Measurements from ENCODE around the gene ATP6V0D1.
"Not testable (repeated sequence)": the region's sequence is repeated elsewhere in the genome, so short reads cannot be mapped to it uniquely, and the experiment has no call there.

The ATP6V0D1 gene

DNA sequence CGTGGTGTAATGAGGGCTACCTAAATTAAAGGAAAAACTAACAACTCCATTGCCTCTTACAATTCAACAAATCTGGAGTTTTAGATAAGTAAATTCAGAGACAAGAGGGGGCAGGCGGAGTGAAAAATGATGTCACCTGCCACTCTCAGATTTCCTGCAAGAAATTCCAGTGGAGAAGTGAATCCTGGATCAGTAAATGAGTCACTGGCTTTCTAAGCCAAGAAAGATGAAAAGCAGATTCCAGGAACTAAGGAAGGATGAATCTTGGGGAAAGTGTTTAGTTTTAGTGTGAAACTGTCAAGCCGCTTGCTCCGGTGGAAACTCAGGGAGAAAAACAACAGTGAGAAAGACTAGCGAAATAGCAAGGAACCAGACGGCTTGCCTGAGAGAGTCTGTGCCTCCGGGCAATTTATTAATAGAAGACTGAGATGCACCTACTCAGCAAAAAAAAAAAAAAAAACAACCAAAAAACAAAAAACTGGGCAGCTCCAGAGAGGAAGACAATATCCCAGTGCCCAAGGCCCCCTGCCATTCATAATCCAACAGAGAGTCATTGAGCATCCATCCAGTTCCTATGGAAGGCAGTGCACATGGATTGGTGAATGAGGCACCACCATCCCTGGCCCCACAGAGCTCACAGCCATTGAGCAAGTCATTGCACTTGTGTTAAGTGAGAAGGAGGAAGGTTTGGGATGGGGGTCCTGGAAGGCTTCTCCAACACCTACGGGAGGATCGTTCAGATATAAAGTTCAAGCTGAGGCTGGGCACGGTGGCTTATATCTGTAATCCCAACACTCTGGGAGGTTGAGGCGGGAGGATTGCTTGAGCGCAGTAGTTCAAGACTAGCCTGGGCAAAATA, 35.6 kb upstream of the ATP6V0D1 start:
- Histone ChIP-seq H3K4me3 (ENCODE audit: low read depth, low read length) (no peak overlapping the region), H3K9me3 (ENCODE audit: control insufficient read depth, low read length) (no peaks in the 10 kb centered on the region), H3K36me3 (ENCODE audit: control insufficient read depth, insufficient read depth, low read length) (no peaks in the 10 kb centered on the region), H3K27me3 (ENCODE audit: control insufficient read depth, insufficient read depth, low read length) (no peaks in the 10 kb centered on the region), H3K9ac (no peak overlapping the region), H3K79me2 (no peaks in the 10 kb centered on the region), H3K27ac (peak overlapping the region; percentile 70), H2AFZ (peak overlapping the region; percentile 70), H3K4me2 (ENCODE audit: low read length) (no peak overlapping the region), H3K4me1 (peaks cover 5% of the 10 kb centered on the region)
- TF ChIP-seq, protein P1, sequence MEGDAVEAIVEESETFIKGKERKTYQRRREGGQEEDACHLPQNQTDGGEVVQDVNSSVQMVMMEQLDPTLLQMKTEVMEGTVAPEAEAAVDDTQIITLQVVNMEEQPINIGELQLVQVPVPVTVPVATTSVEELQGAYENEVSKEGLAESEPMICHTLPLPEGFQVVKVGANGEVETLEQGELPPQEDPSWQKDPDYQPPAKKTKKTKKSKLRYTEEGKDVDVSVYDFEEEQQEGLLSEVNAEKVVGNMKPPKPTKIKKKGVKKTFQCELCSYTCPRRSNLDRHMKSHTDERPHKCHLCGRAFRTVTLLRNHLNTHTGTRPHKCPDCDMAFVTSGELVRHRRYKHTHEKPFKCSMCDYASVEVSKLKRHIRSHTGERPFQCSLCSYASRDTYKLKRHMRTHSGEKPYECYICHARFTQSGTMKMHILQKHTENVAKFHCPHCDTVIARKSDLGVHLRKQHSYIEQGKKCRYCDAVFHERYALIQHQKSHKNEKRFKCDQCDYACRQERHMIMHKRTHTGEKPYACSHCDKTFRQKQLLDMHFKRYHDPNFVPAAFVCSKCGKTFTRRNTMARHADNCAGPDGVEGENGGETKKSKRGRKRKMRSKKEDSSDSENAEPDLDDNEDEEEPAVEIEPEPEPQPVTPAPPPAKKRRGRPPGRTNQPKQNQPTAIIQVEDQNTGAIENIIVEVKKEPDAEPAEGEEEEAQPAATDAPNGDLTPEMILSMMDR (IDR thresholded peaks at IDR 0.05), result no peak

DNA sequence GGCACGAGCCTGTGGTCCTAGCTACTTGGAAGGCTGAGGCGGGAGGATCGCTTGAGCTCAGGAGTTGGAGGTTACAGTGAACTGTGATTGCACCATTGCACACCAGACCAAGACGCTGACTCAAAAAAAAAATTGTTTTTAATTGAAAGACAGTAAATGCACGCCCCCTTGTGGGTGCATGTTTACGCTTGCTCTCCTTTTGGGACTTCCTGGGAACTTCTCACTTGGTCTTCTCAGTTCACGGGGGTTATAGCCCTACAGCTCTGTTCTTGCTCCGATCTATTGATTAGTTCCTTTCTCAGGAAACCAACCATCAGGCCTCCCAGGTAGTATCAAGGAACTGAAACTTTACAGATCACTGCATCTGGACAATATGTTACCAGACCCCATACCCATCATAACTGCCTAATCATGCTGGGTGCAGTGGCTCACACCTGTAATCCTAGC, 33.4 kb upstream of the ATP6V0D1 start:
- no peaks in the 10 kb centered on the region for H3K79me2 ChIP-seq
- H2AFZ ChIP-seq, result peak overlapping the region; percentile 30
- H3K4me2 ChIP-seq (ENCODE audit: low read length), result no peak overlapping the region
- no peaks in the 10 kb centered on the region for H3K36me3 ChIP-seq (ENCODE audit: control insufficient read depth, insufficient read depth, low read length)
- H3K27ac ChIP-seq, result no peak overlapping the region
- no peak overlapping the region for H3K9ac ChIP-seq
- TF ChIP-seq, protein P1 (IDR thresholded peaks at IDR 0.05), result peak; percentile 63
- H3K27me3 ChIP-seq (ENCODE audit: control insufficient read depth, insufficient read depth, low read length), result no peaks in the 10 kb centered on the region
- H3K9me3 ChIP-seq (ENCODE audit: control insufficient read depth, low read length), result no peaks in the 10 kb centered on the region
- H3K4me3 ChIP-seq (ENCODE audit: low read depth, low read length), result no peak overlapping the region
- peaks cover 5% of the 10 kb centered on the region for H3K4me1 ChIP-seq

DNA sequence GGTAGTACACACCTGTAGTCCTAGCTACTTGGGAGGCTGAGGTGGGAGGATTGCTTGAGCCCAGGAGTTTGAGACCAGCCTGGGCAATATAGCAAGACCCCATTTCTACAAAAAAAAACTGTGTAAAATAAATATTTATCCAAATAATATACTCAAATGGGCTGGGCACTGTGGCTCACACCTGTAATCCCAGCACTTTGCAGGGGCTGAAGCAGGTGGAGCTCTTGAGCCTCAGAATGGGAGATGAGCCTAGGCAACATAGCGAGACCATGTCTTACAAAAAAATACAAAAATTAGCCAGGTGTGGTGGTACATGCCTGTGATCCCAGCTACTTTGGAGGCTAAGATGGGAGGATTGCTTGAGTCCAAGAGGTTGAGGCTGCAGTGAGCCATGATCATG, 32.9 kb upstream of the ATP6V0D1 start:
- H3K27ac ChIP-seq; H3K27me3 ChIP-seq (ENCODE audit: control insufficient read depth, insufficient read depth, low read length); H3K4me1 ChIP-seq; H3K4me3 ChIP-seq (ENCODE audit: low read depth, low read length); H3K9ac ChIP-seq; H3K4me2 ChIP-seq (ENCODE audit: low read length); H3K36me3 ChIP-seq (ENCODE audit: control insufficient read depth, insufficient read depth, low read length); H3K9me3 ChIP-seq (ENCODE audit: control insufficient read depth, low read length); H3K79me2 ChIP-seq: not testable (repeated sequence)
- peak overlapping the region; percentile 30 for H2AFZ ChIP-seq

DNA sequence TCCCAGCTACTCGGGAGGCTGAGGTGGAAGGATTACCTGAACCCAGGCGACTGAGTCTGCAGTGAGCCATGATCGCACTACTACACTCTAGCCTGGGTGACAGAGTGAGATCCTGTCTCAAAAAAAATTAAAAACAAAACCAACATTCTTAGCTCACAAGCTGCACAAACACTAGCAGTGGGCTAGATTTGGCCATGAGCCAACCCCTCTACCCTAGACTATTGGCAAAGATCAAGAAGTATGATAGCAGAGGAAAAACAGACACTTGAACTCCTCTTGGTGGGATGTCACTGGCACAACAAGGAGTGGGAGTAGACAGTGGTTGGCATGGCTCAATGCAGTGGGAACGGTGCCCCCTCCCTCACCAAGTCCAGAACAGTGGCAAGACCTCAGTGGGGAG, 28.1 kb upstream of the ATP6V0D1 start:
- TF ChIP-seq, protein P1 (IDR thresholded peaks at IDR 0.05), result no peak
- Histone ChIP-seq H3K27me3 (ENCODE audit: control insufficient read depth, insufficient read depth, low read length) (no peaks in the 10 kb centered on the region), H3K9me3 (ENCODE audit: control insufficient read depth, low read length) (no peaks in the 10 kb centered on the region)

DNA sequence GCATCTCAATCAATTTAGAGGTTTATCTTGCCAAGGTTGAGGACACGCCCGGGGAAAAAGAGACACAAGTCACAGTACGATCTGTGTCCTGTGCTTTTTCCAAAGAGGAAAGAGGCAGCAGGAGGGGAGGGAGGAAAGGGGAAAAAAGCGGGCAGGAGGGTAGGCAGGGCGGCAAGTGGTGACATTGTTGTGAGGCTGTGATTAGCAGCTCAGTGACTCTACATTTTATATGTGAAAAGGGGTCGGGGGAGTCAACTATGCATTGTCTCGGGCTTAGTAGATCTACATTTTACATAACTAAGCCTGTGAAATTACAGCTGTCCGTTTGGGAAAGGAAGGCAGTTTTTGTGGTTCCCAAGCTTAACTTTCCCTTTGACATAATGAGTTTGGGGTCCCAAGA, 25.5 kb upstream of the ATP6V0D1 start:
- Histone ChIP-seq H3K27me3 (ENCODE audit: control insufficient read depth, insufficient read depth, low read length) (no peaks in the 10 kb centered on the region), H3K9me3 (ENCODE audit: control insufficient read depth, low read length) (no peaks in the 10 kb centered on the region), H3K4me2 (ENCODE audit: low read length) (no peak overlapping the region), H3K4me1 (no peaks in the 10 kb centered on the region), H3K36me3 (ENCODE audit: control insufficient read depth, insufficient read depth, low read length) (no peaks in the 10 kb centered on the region), H3K79me2 (no peaks in the 10 kb centered on the region), H3K27ac (no peak overlapping the region), H3K9ac (no peak overlapping the region), H3K4me3 (ENCODE audit: low read depth, low read length) (no peak overlapping the region), H2AFZ (no peak overlapping the region)
- TF ChIP-seq, protein P1 (IDR thresholded peaks at IDR 0.05), result no peak

More for the DNA sequence above, 28.1 kb upstream of the ATP6V0D1 start:
- Histone ChIP-seq H3K4me2 (ENCODE audit: low read length) (no peak overlapping the region), H2AFZ (no peak overlapping the region), H3K79me2 (no peaks in the 10 kb centered on the region), H3K4me3 (ENCODE audit: low read depth, low read length) (no peak overlapping the region), H3K27ac (no peak overlapping the region), H3K9ac (no peak overlapping the region), H3K36me3 (ENCODE audit: control insufficient read depth, insufficient read depth, low read length) (no peaks in the 10 kb centered on the region), H3K4me1 (no peaks in the 10 kb centered on the region)

All from parathyroid adenoma (tissue), 2 donors.